ENCODE measurements around the gene C1orf141. TPM values are rescaled to one million over a fixed set of nuclear protein-coding genes. Genes with fewer than 3 reads are reported as not detected.
"Not testable (repeated sequence)": the region's sequence is repeated elsewhere in the genome, so short reads cannot be mapped to it uniquely, and the experiment has no call there.

The C1orf141 gene
- total RNA-seq, 2 donors from 2014 or later: not detected

GRCh38 chr1:67150931-67151330 lies 16.2 kb upstream of the C1orf141 start:
- no peak for ATAC-seq
- Histone ChIP-seq H3K4me1 (peaks cover 10% of the 10 kb centered on the region), H3K9me3 (no peaks in the 10 kb centered on the region), H3K4me3 (no peak overlapping the region), H3K36me3 (replicated peaks in 1 of 2; ENCODE audit: insufficient read depth in 1 of 2, low read depth in 2 of 2) (no peaks in the 10 kb centered on the region), H3K27me3 (no peaks in the 10 kb centered on the region), H3K27ac (no peak overlapping the region)
- 75 to 82% methylated on average over 4 of the region's 4 CpGs for WGBS, 2 donors
- DNase-seq: no peak
- TF ChIP-seq CTCF (IDR thresholded peaks at IDR 0.05) (no peak), POLR2A (IDR thresholded peaks at IDR 0.05) (no peak)
- intact Hi-C loops (cut with DNase I): loop anchor here (10.0 kb wide), 1 partner anchor 386 kb away; no protein-coding TSS in a partner anchor

- 12% methylated on average over 9 of the region's 9 CpGs for WGBS, 2 donors
These were observed 14.5 kb upstream of the C1orf141 start for GRCh38 chr1:67149179-67149770.

GRCh38 chr1:67148516-67149178 lies 13.9 kb upstream of the C1orf141 start:
- intact Hi-C loops (cut with DNase I): loop anchor here (5.0 kb wide), 1 partner anchor 156 kb away; no protein-coding TSS in a partner anchor
- DNase-seq: no peak
- Histone ChIP-seq H3K4me1 (peaks cover 10% of the 10 kb centered on the region), H3K36me3 (replicated peaks in 1 of 2; ENCODE audit: insufficient read depth in 1 of 2, low read depth in 2 of 2) (no peaks in the 10 kb centered on the region), H3K4me3 (no peak overlapping the region), H3K27me3 (no peaks in the 10 kb centered on the region), H3K27ac (no peak overlapping the region), H3K9me3 (no peaks in the 10 kb centered on the region)
- 31 to 36% methylated on average over 5 to 6 of the region's 6 CpGs for WGBS, 2 donors
- TF ChIP-seq CTCF (IDR thresholded peaks at IDR 0.05): no peak
- no peak for TF ChIP-seq POLR2A (IDR thresholded peaks at IDR 0.05)
- peak; percentile 38 for ATAC-seq

More at GRCh38 chr1:67149179-67149770, 14.5 kb upstream of the C1orf141 start:
- peak; percentile 94 for ATAC-seq
- no peaks in the 10 kb centered on the region for H3K27me3 ChIP-seq
- H3K9me3 ChIP-seq: no peaks in the 10 kb centered on the region
- intact Hi-C loops (cut with DNase I): loop anchor here (5.0 kb wide), 1 partner anchor 157 kb away; no protein-coding TSS in a partner anchor
- H3K27ac ChIP-seq: no peak overlapping the region
- DNase-seq: peak; percentile 77 to 85 (median 79)
- TF ChIP-seq CTCF (IDR thresholded peaks at IDR 0.05) (peak; percentile 65 to 99 (median 97)), POLR2A (IDR thresholded peaks at IDR 0.05) (no peak)
- peaks cover 10% of the 10 kb centered on the region for H3K4me1 ChIP-seq
- H3K36me3 ChIP-seq (replicated peaks in 1 of 2; ENCODE audit: insufficient read depth in 1 of 2, low read depth in 2 of 2): no peaks in the 10 kb centered on the region
- H3K4me3 ChIP-seq: no peak overlapping the region

GRCh38 chr1:67147973-67148372 lies 13.2 kb upstream of the C1orf141 start:
- not testable (repeated sequence) for H3K36me3 ChIP-seq (replicated peaks in 1 of 2; ENCODE audit: insufficient read depth in 1 of 2, low read depth in 2 of 2); H3K27me3 ChIP-seq; ATAC-seq; H3K9me3 ChIP-seq; H3K4me3 ChIP-seq; H3K4me1 ChIP-seq; DNase-seq; H3K27ac ChIP-seq
- intact Hi-C loops (cut with DNase I): loop anchor here (5.0 kb wide), 1 partner anchor 156 kb away; no protein-coding TSS in a partner anchor
- 91 to 92% methylated on average over 15 to 20 of the region's 20 CpGs for whole genome bisulfite sequencing, 2 donors

GRCh38 chr1:67146539-67146938 lies 11.8 kb upstream of the C1orf141 start:
- no peak for TF ChIP-seq POLR2A (IDR thresholded peaks at IDR 0.05)
- Histone ChIP-seq H3K27ac (no peak overlapping the region), H3K9me3 (no peaks in the 10 kb centered on the region), H3K36me3 (replicated peaks in 1 of 2; ENCODE audit: insufficient read depth in 1 of 2, low read depth in 2 of 2) (no peaks in the 10 kb centered on the region), H3K27me3 (no peaks in the 10 kb centered on the region), H3K4me3 (no peak overlapping the region), H3K4me1 (peaks cover 14% of the 10 kb centered on the region)
- 92 to 94% methylated on average over 3 of the region's 3 CpGs for whole genome bisulfite sequencing, 2 donors
- intact Hi-C loops (cut with DNase I): loop anchor here (5.0 kb wide), 1 partner anchor 154 kb away; no protein-coding TSS in a partner anchor
- DNase-seq (no peak), ATAC-seq (no peak)
